ENCODE measurements around the gene CYB5R3.
"Not testable (repeated sequence)": the region's sequence is repeated elsewhere in the genome, so short reads cannot be mapped to it uniquely, and the experiment has no call there.

CYB5R3 gene

DNA sequence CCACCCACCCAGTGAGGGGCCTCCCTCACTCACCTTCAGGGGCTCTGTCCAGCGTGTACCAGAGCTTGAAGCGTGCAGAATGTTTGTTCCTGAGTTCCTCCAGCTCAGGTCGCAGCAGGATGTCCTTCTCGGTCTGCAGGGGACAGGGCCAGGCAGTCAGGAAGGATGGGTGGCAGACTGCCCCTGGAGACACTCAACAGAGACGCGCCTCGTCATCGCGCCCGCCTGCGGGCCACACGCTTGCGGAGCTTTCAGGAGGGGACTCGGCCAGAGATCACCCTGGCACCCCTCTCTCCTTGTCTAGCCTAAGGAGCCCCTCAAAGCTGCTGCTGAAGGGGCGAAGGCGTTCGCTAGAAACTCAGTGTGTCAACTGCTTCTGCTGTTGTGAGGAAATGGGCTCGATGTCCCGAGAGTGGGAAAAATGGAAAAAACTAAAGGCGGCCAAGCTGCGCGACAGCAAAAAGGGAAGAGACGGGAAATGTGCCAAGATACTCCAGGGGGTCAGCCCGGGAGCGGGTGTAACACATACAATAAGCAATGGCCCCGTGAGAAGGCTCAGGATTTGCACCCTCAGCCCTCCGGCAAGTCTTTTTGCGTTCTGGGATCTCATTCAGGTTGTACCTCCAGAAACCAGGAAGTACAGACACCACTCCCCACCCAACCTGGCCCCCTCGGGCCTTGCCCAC lies 25.3 kb downstream of the CYB5R3 start:
- DNase-seq (ENCODE audit: low spot score) = no peak

DNA sequence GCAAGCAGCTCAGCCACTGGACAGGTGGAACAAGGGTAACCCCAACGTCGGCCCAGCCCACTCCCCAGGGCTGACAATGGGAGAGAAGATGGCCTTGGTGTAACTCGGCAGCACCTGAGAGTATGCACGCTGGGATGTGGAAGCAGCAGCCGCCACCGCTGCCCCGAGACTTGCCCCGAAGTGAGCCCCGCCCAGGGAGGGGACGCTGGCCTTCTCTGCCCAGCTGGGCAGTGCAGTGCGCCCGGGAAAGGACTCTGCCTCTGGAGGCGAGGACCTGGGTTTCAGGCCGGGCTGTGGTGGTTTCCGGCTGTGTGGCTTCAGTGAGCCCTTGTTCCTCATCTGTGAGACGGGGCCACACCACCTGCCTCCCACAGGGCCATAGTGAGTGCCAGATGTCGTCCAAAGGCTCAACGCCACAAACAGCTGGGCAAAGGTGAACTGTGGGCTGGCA lies 25.9 kb downstream of the CYB5R3 start:
- DNase-seq (ENCODE audit: low spot score) = no peak

DNA sequence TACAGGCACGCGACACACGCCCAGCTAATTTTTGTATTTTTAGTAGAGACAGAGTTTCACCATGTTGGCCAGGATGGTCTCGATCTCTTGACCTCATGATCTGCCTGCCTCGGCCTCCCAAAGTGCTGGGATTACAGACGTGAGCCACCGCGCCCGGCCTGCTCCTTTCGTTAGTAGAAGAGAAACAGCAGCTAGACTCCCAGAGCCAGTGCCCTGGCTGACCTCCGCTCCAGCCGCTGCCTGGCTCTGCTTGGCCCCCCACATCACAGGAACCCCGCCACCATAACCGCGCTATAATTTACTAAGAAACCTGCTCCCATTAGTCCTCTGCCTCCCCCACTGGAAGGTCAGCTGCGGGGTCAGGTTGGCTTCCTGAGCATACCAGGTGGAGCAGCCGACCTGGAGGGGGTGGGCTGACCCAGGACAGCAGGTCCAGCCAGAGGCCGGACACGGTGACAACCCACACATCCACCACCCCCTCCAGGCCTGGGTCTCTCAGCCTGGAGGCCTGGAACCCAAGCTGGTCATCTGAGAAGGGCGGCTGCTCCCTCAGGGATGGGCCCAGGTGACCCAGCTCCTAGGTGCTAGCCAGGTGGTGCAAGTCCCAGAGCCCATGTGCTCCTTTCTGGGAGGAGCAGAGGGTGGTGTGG lies 27.0 kb downstream of the CYB5R3 start:
- DNase-seq (ENCODE audit: low spot score) = no peak

DNA sequence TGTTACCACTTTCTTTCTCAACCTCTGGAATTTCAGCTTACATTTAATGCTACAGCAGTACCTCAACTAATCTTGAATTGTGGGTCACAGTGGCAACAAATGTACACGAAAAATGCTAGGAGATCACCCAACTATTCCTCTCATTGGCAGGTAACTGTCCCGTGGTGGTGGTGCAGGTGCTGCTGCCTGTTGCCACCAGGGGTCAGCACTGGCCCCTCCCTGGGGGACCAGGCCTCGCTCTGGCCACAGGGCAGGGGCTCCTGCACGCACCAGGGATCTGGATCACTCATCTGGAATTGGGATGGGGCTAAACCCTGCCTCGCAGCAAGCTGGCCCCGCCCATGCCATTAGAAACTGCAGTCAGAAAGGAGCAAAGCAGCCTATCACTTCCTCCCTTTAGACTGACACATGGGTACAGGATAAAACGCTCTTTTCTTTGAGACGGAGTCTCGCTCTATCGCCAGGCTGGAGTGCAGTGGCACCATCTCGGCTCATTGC lies 27.6 kb downstream of the CYB5R3 start:
- no peak for DNase-seq (ENCODE audit: low spot score)

DNA sequence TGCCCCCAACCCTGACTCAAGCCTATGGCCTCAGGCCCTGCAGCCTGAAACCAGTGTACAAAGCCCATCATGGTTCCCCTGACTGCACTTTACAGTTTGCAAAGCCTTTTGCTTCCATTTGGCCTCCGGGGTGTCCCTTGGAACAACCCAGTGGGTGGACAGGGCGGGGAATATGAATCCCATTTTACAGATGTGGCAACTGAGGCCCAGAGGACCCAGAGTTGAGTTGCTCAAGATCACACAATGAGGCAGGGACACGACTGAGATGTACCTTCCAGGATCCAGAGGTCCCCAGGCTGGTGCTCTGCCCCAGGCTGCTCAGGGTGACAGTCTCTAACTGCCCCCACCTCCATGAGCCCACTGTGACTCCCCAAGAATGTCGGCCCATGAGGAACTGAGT lies 29.1 kb downstream of the CYB5R3 start:
- no peak for DNase-seq (ENCODE audit: low spot score)

DNA sequence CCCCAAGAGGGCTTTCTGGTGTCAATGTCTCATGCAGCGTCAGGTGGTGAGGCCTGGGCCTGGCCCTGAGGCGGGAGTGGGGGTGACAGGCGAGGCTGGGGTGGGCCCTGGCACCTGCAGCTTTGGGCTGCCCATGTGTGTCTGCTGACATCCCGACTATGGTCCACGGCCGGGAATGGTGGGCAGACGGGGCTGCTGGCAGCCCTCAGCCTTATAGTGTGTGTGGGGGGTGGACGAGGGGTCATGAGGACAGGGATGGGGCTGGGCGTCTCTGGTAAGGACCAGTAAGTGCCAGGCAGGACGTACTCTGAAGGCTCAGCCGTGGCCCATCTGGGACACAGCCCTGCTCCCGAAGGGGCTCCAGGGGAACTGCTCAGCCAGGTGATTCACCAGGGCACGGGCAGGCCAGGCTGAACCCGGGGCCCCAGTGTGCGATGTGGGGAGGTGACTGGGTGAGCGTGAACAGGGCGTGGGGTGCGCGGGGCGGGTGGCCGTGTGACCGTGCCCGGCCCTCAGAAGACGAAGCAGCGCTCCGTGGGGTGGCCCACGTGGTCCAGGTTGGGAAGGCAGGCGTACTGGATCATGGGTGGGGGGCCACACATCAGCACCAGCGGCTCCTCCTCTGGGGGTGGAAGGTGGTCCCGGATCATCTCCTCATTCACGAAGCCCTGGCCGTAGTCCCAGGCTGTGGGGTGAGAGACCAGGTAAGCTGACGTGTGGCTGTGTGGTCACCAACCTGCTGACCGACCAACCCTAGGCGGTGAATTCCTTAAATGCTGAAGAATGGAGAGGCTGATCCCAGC lies 29.7 kb downstream of the CYB5R3 start:
- DNase-seq (ENCODE audit: low spot score) = no peak

DNA sequence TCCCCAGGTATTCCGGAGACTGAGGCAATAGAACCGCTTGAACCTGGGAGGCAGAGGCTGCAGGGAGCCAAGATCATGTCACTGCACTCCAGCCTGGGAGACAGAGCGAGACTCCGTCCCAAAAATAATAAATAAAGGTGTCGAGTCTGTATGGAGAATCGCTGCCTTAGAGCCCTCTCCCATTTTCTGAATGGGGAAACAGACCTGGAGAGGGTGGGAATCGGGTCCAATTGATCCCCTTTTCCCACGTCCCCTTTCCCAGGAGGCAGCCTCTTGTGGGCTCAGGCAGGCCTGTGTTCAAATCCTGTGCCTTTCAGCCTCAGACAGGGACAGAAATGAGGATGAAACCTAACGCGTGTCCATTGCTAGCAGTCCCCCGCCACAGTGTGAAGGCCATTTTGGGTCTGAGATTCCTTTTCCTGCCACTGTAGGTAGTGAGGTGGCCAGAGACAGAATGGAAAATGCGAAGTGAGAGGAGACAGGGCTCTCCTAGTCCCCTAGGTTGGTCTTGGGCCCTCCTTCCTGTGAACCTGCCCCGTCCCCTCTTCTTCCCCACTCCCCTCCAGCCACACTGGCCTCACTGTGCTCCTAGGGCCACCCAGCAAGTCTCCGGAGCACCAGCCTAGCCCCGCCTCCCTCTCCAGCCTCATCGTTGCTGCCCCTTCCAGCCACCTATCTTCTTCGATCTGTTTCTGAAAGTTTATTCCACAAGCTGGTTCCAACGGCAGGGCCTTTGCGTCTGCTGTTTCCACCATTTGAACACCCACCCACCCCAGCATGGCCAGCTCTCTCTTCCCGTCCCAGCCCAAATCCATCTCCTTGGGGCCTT lies 31.8 kb downstream of the CYB5R3 start:
- DNase-seq (ENCODE audit: low spot score) = no peak

DNA sequence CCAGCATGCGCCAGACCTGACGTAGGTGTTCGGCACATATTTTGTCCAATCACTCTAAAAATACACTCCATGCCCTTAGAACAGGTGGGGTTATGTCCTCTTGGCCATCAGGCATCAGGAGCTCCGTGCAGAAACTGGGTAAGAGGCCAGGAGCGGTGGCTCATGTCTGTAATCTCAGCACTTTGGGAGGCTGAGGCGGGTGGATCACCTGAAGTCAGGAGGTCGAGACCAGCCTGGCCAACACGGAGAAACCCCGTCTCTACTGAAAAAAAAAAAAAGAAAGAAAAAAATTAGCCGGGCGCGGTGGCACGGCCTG lies 33.4 kb downstream of the CYB5R3 start:
- not testable (repeated sequence) for DNase-seq (ENCODE audit: low spot score)

DNA sequence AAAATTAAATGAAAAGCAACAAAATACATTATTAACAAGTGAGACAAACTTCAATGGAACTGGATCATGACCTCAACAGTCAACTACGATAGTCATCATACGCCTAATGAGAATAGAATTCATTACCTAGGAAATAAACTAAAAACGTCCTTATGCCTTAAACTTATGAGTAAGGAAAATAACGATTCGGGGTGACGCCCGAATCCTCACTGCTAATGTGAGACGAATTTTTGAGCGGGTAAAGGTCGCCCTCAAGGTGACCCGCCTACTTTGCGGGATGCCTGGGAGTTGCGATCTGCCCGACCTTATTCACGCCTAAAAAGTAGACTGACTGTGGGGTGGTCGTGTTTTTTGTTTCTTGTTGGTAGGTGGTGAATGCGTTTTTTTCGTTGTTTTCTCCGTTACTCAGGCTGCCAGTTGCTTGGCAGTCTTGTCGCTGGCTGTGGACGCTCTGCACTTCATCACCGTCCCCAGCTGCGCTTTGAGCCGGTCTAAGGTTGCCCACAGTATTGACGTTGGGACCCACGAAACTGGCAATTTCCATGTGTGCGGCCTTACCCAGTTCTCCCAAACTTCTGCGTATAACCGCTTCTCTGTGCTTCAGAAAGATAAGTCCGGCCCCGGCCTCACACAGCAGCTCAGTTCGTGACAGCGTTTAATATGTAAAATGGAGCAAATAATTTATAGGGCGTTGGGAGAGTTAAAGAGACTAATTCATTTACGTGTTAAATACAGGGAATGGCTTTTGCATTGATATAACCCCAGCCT lies 33.9 kb downstream of the CYB5R3 start:
- DNase-seq (ENCODE audit: low spot score) = peak; percentile 93

DNA sequence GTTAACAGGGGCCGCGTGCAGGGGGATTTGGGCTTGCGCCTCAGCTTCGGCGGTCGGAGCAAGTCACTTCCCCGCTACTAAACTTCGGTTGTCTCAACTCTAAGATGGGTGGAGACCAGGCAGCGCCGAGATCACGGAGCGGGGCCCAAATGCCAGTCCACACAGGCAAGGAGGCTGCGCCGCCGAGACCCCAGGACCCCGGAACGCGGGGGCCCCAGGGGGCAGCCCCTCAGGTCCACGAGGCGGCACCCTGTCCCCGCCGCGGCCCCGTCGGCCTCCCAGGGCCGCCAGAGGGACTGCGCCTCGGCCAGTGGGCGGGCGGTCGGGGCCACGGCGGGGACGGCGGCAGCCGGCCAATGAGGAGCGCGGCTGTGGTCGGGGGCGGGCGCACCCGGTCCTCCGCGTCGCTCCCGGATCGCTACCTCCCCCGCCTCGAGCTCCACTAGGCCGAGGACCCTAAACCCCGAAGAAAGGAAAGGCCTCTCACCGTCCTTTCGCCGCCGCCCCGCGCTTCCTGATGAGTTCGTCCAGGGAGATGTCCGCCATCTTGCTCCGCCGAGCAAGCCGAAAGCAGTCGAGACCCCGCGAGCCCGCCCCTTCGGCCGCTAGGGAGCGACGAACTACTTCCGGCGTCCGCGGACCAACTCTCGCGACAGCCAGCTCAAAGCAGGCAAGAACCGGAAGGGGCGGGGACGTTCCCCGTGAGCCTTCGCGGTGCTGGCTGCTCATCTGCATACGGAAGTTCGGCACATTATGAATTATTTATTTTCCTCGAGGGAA lies 34.7 kb downstream of the CYB5R3 start, which contains the start of gene POLDIP3:
Gene POLDIP3 (minus strand): TSS at position 572 of the 780 bp plus-strand sequence. CDS start 26 bp downstream, at position 546.
- DNase-seq (ENCODE audit: low spot score) = peak; percentile 100

DNA sequence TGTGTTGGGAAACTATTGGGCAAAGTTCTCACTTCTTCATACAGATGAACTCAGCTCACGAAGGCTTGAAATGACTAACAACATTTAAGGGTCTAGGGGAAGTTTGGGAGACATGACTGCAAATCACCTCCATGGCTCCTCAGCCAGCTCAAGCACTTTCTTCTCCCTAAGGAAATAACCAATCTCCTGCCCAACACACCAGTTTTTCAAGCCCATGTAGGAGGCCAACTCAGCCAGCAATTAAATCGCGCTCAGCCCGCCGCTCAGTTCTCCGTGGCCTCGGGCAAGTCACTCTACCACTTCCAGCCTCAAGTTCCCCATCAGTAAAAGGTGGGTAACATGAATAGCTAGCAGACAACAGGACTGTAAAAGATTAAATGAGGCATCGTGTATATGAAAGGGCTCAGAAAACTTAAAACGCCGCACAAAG lies 35.3 kb downstream of the CYB5R3 start:
- no peak for DNase-seq (ENCODE audit: low spot score)

DNA sequence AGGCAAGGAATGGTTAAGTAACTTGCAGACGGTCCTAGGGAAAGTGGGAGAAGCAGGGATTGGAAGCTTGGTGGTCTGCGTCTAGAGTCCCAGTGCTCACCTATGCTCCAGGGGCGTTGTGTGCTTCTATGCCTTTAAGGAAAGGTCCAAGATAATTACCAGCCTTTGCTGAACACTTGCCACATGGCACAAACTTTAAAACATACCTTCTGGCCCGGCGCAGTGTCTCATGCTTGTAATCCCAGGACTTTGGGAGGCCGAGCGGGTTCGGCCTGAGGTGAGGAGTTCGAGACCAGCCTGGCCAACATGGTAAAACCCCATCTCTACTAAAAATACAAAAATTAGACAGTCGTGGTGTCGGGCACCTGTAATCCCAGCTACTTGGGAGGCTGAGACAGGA lies 36.9 kb downstream of the CYB5R3 start:
- no peak for DNase-seq (ENCODE audit: low spot score)

DNA sequence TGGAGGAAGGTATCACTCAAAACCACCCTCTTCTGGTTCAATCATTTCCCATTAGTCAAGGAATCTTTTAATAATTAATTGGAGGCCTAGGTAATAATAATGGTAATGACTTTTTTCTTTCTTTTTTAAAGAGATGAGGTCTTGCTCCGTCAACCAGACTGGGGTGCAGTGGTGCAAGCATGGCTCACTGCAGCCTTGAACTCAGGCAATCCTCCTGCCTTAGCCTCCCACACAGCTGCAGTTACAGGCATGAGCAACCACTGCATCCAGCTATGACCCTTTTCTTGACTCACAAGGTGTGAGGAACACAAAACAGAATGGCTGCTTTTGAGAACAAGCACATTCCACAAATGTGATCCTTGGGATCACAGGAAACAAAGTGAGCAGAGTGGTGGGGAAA lies 38.1 kb downstream of the CYB5R3 start:
- no peak for DNase-seq (ENCODE audit: low spot score)

DNA sequence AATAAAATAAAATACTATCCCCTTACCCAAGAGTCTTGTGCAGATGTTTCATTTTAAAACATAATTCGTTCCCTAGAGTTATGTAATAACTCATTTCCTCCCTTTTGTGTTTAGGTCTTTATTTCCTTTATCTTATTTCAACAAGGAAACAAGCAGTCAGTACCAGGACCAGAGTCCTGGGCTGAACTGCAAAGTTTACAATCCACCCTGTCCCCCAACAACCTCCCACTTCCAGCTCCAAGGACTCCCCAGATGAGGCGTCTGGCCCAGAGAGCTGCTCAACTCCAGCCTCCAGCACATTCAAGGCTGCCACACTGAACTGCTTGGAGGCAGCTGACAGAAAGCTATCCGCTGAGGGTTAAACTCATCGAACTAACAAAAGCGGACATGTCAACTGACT lies 39.0 kb downstream of the CYB5R3 start:
- DNase-seq (ENCODE audit: low spot score) = no peak

DNA sequence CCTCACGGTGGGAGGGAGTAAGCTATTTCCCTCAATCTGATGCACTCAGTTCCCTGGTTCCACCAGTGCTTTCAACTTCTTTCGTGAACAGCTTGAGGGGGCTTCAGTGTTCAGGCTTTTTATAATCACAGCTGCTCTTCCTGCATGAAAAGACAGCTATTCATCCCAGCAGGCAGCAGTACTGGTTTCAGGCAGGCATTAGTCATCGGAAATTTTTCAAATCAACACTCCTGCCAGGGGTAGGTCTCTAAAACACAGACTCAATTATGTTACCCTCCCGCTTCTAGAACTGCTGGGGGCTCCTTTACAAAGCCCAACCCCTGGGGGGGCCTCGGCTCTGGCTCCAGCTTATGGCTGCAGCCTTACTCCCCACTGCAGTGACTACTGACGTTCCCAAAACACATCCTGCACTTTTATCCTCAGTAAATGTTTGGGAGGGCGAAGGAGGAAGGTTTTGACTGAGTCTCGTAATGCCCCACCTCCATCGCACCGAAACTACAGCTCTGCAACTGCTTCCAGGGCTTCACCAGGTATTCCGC lies 40.3 kb downstream of the CYB5R3 start:
- DNase-seq (ENCODE audit: low spot score) = no peak

DNA sequence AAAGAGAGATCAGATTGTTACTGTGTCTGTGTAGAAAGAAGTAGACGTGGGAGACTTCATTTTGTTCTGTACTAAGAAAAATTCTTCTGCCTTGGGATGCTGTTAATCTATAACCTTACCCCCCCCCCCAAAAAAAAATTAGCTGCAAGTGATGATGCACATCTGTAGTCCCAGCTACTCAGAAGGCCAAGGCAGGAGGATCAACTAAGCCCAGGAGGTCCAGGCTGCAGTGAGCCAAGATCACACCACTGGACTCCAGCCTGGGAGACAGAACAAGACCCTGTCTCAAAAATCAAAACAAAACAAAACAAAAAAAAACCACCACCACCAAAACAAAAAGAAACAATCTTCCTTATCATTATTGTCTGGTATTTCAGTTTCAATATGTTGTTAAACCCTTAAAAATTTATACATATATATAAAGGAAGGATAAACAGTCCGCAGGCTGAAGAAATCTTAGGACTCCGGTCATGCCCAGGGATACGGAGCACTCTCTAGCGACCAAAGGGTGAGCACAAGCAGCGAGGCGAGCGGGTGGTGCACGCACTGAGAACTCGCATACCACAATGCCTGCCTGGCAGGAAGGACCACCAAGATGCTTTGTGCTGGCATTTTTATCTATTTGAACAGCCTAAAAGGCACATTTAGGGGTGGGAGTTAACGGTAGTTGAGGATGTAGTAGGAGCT lies 40.9 kb downstream of the CYB5R3 start:
- no peak for DNase-seq (ENCODE audit: low spot score)

DNA sequence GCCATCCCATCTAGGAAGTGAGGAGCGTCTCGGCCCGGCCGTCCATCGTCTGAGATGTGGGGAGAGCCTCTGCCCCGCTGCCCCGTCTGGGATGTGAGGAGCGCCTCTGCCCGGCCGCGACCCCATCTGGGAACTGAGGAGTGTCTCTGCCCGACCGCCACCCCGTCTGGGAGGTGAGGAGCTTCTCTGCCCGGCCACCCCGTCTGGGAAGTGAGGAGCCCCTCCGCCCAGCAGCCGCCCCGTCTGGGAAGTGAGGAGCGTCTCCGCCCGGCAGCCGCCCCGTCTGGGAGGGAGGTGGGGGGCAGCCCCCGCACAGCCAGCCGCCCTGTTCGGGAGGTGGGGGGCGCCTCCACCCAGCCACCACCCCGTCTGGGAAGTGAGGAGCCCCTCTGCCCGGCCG lies 41.6 kb downstream of the CYB5R3 start:
- DNase-seq (ENCODE audit: low spot score) = not testable (repeated sequence)

DNA sequence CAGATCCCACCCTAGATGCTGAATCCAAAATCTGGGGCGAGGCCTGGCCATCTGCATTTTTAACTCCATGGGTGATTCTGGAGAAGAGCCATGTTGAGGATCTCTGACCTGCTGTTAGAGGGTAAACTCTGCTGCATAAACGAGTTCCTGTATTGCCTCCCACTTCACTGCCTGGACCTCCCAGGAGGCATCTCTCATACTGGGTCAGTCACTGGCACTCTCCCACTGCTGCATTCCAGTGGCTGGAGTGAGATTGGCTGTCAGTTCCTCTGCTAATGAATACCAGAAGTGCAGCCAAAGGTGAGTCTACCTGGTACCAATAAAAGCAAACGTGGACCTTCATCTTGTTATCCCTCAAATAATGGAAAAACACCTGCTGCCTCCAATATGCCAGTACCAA lies 44.8 kb downstream of the CYB5R3 start:
- no peak for DNase-seq (ENCODE audit: low spot score)

DNA sequence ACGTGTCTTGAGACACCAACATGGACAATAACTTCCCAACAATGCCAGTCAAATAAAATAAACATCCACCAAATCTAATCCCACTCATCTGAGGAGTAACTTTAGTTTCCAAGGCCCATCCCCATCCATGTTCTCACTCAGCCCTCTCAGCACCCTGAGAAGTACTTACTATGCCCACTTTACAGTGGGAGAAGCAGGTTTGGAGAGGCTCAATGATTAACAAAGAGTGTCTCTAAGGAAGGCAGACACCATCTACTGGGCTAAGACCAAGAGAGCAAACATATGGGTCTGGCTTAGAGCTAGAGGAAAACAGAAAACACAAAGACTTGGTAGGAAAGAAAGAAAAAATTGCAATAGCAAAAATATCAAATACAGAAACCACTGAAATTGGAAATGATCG lies 45.8 kb downstream of the CYB5R3 start:
- DNase-seq (ENCODE audit: low spot score) = no peak

All from left forelimb (tissue), 1 donor.